ENCODE results near the gene UNC5B. TPM values are rescaled to one million over a fixed set of nuclear protein-coding genes. Genes with fewer than 3 reads are reported as not detected.

The UNC5B gene
- total and polyA plus RNA-seq, 8 donors: 14.4 to 31.2 (median 21.4) TPM

DNA sequence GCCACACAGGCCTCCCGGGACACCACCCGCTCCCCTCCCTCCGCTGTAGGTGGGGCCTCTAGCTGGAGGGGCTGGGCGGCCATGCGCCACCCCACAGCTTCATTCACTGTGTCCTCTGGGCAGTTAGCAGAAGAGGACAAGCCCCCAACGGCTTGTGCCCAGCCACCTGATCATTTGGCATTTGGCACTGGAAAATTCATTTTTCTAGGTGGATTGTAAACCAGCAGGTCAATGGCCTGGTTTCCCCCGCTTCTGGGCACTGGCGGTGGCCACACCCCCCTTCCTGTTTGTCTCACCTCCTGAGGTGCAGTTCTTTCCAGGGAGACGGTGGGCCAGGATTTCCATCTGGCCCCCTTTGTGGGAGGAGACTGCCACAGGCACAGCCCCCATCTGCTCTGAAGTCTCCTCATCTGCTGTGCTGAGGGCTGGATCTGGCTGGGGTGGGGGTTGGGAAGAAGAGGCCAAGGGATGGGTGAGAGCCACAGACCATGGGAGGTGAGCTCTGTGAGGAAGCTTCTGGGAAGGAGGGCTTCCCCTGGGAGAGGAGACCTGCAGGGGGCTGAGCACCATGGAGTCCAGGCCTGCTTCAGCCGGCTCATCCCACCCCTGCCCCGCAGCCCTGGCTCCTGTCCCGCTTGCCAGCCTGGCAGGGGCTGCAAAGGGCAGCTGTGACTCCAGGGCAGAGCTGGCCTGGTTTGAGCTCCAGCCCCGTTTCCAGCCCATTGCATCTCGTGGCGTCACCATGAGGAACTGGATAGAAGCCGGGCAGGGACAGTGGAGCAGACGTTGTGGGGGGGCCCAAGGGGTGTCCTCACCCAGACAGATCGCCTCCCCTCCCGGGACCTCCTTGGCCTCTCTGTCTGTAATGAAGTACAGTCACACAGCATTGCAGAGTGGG is 66.6 kb downstream of the UNC5B start:
- Histone ChIP-seq H3K9me3 (no peaks in the 10 kb centered on the region), H3K36me3 (peaks cover 0 to 7% of the 10 kb centered on the region in 2 donors), H3K4me1 (peaks cover 0 to 18% of the 10 kb centered on the region in 2 donors), H3K4me3 (no peak overlapping the region), H3K27ac (no peak overlapping the region), H3K27me3 (no peaks in the 10 kb centered on the region)
- TF ChIP-seq, protein P1, sequence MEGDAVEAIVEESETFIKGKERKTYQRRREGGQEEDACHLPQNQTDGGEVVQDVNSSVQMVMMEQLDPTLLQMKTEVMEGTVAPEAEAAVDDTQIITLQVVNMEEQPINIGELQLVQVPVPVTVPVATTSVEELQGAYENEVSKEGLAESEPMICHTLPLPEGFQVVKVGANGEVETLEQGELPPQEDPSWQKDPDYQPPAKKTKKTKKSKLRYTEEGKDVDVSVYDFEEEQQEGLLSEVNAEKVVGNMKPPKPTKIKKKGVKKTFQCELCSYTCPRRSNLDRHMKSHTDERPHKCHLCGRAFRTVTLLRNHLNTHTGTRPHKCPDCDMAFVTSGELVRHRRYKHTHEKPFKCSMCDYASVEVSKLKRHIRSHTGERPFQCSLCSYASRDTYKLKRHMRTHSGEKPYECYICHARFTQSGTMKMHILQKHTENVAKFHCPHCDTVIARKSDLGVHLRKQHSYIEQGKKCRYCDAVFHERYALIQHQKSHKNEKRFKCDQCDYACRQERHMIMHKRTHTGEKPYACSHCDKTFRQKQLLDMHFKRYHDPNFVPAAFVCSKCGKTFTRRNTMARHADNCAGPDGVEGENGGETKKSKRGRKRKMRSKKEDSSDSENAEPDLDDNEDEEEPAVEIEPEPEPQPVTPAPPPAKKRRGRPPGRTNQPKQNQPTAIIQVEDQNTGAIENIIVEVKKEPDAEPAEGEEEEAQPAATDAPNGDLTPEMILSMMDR (IDR thresholded peaks at IDR 0.05): no peak
- intact Hi-C loops (cut with DNase I): loop anchor here in 1 of 2 donors (10.0 kb wide), 1 partner anchor 64 kb away; the partner anchor contains the start of gene UNC5B
- DNase-seq: no peak
- ATAC-seq: no peak

DNA sequence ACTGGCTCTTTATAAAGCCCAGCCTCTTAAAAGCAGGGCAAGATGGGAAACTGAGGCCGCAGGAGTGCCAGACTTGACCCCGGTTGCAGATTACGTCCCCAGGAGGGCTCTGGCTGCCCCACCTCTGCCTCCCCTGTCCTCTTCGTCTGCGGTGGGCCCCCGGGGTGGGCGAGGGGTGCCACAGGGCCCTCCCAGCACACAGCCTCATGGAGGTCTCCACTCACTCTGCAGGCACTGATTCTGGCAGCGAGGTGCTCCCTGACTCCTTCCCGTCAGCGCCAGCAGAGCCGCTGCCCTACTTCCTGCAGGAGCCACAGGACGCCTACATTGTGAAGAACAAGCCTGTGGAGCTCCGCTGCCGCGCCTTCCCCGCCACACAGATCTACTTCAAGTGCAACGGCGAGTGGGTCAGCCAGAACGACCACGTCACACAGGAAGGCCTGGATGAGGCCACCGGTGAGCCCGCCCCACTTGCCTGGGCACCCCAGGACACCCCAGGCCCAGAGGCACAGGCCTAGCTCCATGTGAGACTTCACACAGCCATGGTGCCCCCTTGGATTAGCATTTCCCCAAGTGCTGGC is 67.3 kb downstream of the UNC5B start:
- H3K9me3 ChIP-seq: no peaks in the 10 kb centered on the region
- intact Hi-C loops (cut with DNase I): loop anchor here in 1 of 2 donors (10.0 kb wide), 2 partner anchors 65 to 355 kb away; partner anchors contain the start of gene UNC5B
- TF ChIP-seq, protein P1 (IDR thresholded peaks at IDR 0.05): no peak
- DNase-seq (no peak), ATAC-seq (no peak)
- no peak overlapping the region for H3K4me3 ChIP-seq
- peaks cover 0 to 7% of the 10 kb centered on the region in 2 donors for H3K36me3 ChIP-seq
- H3K4me1 ChIP-seq: peaks cover 0 to 14% of the 10 kb centered on the region in 2 donors
- no peak overlapping the region for H3K27ac ChIP-seq
- H3K27me3 ChIP-seq: no peaks in the 10 kb centered on the region

DNA sequence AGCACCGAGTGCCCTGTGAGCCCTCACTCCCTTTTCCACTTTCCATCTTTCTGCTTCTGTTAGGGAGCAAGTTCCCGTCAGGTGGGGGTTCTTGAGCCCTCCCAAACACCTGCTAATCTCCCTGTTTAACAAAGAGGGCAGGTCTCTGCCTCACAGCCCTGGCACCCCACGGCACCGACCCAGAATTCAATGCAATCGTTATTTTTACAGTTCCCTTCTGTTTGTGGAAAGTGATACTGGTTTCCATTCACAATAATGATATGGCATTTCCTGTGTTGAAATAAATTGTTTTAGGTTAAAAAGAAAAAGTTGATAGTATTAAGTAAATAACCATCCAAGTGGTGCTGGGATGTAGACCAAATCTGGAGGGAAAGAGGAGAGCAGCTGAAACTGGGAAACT is 67.8 kb downstream of the UNC5B start:
- Histone ChIP-seq H3K27me3 (no peaks in the 10 kb centered on the region), H3K36me3 (peaks cover 0 to 7% of the 10 kb centered on the region in 2 donors), H3K9me3 (no peaks in the 10 kb centered on the region), H3K4me1 (peaks cover 0 to 9% of the 10 kb centered on the region in 2 donors), H3K27ac (no peak overlapping the region), H3K4me3 (no peak overlapping the region)
- DNase-seq: no peak
- no peak for ATAC-seq
- intact Hi-C loops (cut with DNase I): loop anchor here in 1 of 2 donors (10.0 kb wide), 1 partner anchor 355 kb away; no protein-coding TSS in a partner anchor
- TF ChIP-seq, protein P1 (IDR thresholded peaks at IDR 0.05): no peak

DNA sequence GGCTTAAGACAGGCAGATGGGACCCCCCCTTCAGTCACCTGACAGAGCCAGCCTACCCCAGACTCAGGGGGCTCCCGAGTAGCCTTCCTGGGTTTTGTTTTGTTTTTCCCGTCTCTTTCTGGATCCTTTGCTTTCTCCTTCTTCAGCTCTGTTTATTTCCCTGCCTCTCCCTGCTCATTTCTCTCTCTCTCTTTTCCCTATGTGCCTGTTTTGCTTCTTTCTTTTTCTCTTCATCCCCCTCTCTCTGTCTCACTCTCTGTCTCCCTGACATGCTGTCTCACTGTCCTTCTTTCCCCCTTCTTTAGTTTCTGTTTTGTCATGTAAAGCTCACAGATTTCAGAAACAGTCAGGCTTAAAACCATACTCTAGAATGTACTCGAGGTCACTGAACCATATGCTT is 68.5 kb downstream of the UNC5B start:
- Histone ChIP-seq H3K36me3 (peaks cover 0 to 11% of the 10 kb centered on the region in 2 donors), H3K27me3 (no peaks in the 10 kb centered on the region), H3K27ac (no peak overlapping the region), H3K4me3 (no peak overlapping the region), H3K9me3 (no peaks in the 10 kb centered on the region), H3K4me1 (peaks cover 0 to 6% of the 10 kb centered on the region in 2 donors)
- DNase-seq: no peak
- intact Hi-C loops (cut with DNase I): loop anchor here in 1 of 2 donors (10.0 kb wide), 1 partner anchor 356 kb away; no protein-coding TSS in a partner anchor
- no peak for ATAC-seq
- TF ChIP-seq, protein P1 (IDR thresholded peaks at IDR 0.05): no peak
